GM10847 (cell line): ENCODE measurements around the gene SH3TC1.

ENCODE experiments used
- POLR2A ChIP-seq: IDR thresholded peaks from 2 replicates; pipeline ENCODE4 v1.6.1; 2011; ENCODE audit not compliant: insufficient read length; ENCODE audit errors: extremely low read depth

The SH3TC1 gene

DNA sequence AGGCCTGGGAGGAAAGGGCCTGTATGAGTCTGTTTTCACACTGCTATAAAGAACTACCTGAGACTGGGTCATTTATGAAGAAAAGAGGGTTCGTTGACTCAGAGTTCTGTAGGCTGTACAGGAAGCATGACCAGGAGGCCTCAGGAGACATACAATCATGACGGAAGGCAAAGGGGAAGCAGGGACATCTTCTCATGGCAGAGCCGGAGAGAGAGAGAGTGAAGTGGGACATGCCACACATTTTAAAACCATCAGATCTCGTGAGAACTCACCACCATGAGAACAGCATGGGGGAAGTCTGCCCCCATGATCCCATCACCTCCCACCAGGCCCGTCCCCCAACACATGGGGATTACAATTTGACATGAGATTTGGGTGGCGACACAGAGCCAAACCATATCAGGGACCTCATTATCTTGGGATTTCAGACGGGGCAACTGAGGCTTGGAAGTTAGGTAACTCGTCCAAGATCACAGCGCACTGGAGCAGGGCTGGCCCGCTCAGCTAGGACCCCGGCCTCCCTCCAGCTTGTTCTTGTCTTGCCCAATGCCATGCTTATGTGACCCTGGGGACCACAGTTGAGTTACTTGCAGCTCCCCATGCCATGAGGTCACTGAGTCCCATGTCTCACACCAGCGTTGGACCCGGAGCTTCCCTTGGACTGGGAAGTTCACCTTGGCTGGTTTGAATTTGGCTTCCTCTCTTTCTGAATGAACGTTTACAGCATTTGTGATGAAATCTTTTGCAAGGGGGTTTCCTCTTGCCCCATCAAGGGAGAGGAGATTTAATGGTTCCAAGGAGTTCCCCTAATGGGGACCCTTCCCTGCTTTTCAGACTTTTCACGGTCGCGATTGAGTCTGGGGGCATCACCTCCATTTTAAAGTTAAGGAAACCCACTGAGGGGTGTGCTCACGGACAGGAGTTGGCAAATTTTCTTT is 88.5 kb downstream of the SH3TC1 start:
- no peak for TF ChIP-seq POLR2A

DNA sequence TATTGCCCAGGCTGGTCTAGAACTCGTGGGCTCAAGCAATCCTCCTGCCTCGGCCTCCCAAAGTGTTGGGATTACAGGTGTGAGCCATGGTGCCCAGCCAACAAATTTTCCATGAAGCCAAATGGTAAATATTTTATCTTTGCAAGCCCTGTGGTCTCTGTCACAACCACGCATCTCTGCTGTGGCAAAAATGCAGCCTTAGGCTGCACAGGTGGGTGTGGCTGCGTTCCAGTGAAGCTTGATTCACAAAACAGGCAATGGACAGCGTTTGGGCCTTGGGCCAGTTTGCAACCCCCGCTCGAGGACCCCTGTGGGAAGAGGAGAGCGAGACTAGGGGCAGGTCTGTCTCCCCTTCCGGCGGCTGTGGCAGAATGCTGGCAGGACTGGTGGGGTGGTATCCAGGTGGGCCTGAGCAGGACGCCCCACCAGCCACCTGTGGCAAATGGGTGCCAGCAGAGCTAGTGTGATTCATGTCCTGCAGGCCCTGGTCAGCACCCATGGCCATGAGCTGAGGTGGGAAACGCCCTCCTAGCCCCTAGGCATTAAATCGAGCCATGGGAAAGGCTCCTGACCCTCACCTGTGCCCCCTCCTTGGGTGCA is 90.2 kb downstream of the SH3TC1 start:
- TF ChIP-seq POLR2A = no peak

DNA sequence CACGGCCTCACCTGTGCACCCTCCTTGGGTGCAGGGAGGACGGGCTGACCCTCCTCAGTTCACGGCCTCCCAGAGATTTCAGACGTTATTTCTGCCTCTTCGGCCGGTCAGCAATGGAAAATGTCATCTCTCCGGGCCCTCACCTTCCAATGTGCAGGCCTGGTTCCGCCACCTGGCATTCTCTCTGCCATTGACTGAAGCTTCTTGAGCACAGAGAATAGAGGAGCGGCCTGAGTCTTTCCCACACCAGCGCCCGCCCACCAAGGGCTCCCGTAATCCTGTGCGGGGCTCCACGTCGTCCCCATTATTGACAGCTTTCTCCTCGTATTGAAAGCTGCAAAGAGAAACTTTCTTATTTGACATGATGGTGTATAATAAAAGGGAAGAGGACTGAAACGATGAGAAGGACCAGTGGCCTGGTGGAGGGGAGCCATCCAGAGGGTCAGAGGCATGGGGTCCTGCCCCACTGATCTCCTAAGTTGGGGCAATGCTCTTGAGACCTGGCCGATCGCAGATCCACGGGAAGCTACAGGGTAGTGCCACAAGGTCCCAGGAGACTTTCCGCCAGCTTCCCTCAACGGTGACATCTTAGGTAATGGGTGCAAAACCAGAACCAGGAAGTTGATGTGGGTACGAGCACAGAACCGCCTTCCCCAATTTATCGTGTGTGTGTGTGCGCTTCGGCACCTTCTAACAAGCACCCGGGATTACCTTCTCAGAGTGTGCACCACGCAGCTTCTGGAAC is 91.0 kb downstream of the SH3TC1 start:
- no peak for TF ChIP-seq POLR2A

DNA sequence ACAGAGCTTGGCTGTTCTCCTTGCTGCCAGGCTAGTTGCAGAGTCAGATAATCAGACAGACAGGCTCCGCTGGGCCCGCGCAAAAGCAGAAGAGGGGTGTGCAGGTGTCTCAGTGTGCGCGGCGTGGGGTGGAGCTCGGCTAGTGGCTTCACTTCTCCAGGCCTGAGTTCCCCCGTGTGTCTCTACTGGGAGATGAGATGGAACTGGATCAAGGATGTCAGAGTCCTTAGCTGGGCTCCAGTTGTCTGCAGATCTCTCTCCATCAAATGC is 91.5 kb downstream of the SH3TC1 start:
- no peak for TF ChIP-seq POLR2A
